ENCODE data around the gene DHX40. TPM values are rescaled to one million over a fixed set of nuclear protein-coding genes. Genes with fewer than 3 reads are reported as not detected.

The DHX40 gene
- total and polyA plus RNA-seq, 2 of the 13 experiments (the other 11 are each of a cell fraction or from before 2014, with no cell fraction given), result 22.2 to 37.0 TPM

- TF ChIP-seq HOMEZ (CRISPR knock-in tag; IDR thresholded peaks at IDR 0.05; ENCODE audit: low read depth) (no peak; the same call in 1 of the 2 replicates), ZNF280B (CRISPR knock-in tag; IDR thresholded peaks at IDR 0.05; ENCODE audit: borderline replicate concordance) (no peak), ZNF160 (CRISPR knock-in tag; IDR thresholded peaks at IDR 0.05) (0 out of 2 replicates have a peak, but pooled peaks have one; percentile 12), ZSCAN29 (CRISPR knock-in tag; conservative IDR thresholded peaks at IDR 0.05) (no peak), ARNT (IDR thresholded peaks at IDR 0.05) (no peak), FOXM1 (CRISPR knock-in tag; IDR thresholded peaks at IDR 0.05) (no peak), YY1 (IDR thresholded peaks at IDR 0.05; ENCODE audit: insufficient read depth, insufficient replicate concordance, low read depth, low read length) (peak; percentile 41), ZNF275 (CRISPR knock-in tag; IDR thresholded peaks at IDR 0.05; ENCODE audit: borderline replicate concordance) (no peak), ZNF674 (CRISPR knock-in tag; IDR thresholded peaks at IDR 0.05; ENCODE audit: low read depth) (no peak), PTBP1 (IDR thresholded peaks at IDR 0.05; ENCODE audit: low read depth, low read length, poor library complexity, severe bottlenecking) (no peak), NFKB2 (CRISPR knock-in tag; IDR thresholded peaks at IDR 0.05; ENCODE audit: borderline replicate concordance) (no peak; the same call in 1 of the 2 replicates), HNRNPK (IDR thresholded peaks at IDR 0.05; ENCODE audit: low read depth, low read length, poor library complexity, severe bottlenecking) (no peak), ZNF607 (CRISPR knock-in tag; IDR thresholded peaks at IDR 0.05; ENCODE audit: borderline replicate concordance) (peak; percentile 75; the same call in 1 of the 2 replicates), DMAP1 (CRISPR knock-in tag; IDR thresholded peaks at IDR 0.05) (peak; percentile 18; the same call in 1 of the 2 replicates), RORA (CRISPR knock-in tag; IDR thresholded peaks at IDR 0.05) (no peak; the same call in 1 of the 2 replicates), ZNF570 (CRISPR knock-in tag; IDR thresholded peaks at IDR 0.05; ENCODE audit: borderline replicate concordance) (no peak), ZNF3 (CRISPR knock-in tag; IDR thresholded peaks at IDR 0.05) (no peak), BCLAF1 (IDR thresholded peaks at IDR 0.05) (no peak), ZBTB7B (CRISPR knock-in tag; IDR thresholded peaks at IDR 0.05) (no peak), TOE1 (CRISPR knock-in tag; IDR thresholded peaks at IDR 0.05) (no peak), ISX (CRISPR knock-in tag; conservative IDR thresholded peaks at IDR 0.05) (no peak), RFX3 (CRISPR knock-in tag; IDR thresholded peaks at IDR 0.05) (no peak), CHD4 (IDR thresholded peaks at IDR 0.05; ENCODE audit: borderline replicate concordance, low read length) (no peak), ETV6 (CRISPR knock-in tag; conservative IDR thresholded peaks at IDR 0.05) (no peak), CHCHD3 (CRISPR knock-in tag; IDR thresholded peaks at IDR 0.05) (0 out of 2 replicates have a peak, but pooled peaks have one; percentile 62)
Observed at GRCh38 chr17:59521465-59522126, 43.8 kb upstream of the DHX40 start (continued).

All from HepG2 (cell line).